ENCODE measurements around the gene TRIP10.
"Not testable (repeated sequence)": the region's sequence is repeated elsewhere in the genome, so short reads cannot be mapped to it uniquely, and the experiment has no call there.

The TRIP10 gene

DNA sequence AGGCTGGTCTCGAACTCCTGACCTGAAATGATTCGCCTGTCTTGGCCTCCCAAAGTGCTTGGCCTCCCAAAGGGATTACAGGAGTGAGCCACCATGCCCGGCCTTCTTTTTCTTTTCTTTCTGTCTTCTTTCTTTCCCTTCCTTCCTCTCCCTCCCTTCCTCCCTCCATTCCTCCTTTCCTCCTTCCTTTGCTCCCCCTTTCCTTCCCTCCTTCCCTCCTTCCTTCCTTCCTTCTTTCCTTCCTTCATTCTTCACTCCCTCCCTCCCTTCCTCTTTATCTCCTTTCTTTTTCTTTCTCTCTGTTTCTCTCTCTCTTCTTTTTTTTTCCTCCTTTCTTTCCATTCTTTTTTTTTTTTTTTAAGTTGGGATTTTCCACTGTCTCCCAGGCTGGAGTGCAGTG is 31.1 kb upstream of the TRIP10 start:
- no peak for DNase-seq
- H3K36me3 ChIP-seq (replicated peaks), result no peaks in the 10 kb centered on the region
- no peak overlapping the region for H3K27ac ChIP-seq
- in situ Hi-C loops (cut with HindIII; ENCODE audit: low pct_ligation_motif_present, low sequenced_read_pairs), result no loop called here
- no peak for TF ChIP-seq CTCF (IDR thresholded peaks at IDR 0.05; ENCODE audit: low read depth, low read length, missing control alignments)
- H3K27me3 ChIP-seq (replicated peaks), result peaks cover 9% of the 10 kb centered on the region
- H3K4me3 ChIP-seq (ENCODE audit: low read depth, low read length), result no peak overlapping the region

DNA sequence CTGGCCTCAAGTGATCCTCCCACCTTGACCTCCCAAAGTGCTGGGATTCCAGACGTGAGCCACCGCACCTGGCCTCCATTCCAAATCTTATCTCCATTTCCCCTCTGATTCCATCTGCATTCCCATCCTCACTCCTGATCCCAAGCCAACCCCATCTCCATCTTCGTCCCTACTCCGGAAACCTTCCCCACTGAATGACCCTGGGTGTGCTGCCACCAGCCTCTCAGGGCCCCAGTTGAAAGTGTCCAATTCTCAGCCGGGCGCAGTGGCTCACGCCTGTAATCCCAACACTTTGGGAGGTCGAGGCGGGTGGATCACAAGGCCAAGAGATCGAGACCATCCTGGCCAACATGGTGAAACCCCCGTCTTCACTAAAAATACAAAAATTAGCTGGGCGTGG is 30.6 kb upstream of the TRIP10 start:
- in situ Hi-C loops (cut with HindIII; ENCODE audit: low pct_ligation_motif_present, low sequenced_read_pairs); H3K36me3 ChIP-seq (replicated peaks); DNase-seq; H3K27ac ChIP-seq; H3K27me3 ChIP-seq (replicated peaks); H3K4me3 ChIP-seq (ENCODE audit: low read depth, low read length): not testable (repeated sequence)

GRCh38 chr19:6709549-6709948 is 29.9 kb upstream of the TRIP10 start:
- no peak overlapping the region for H3K4me3 ChIP-seq (ENCODE audit: low read depth, low read length)
- no peak overlapping the region for H3K27ac ChIP-seq
- H3K36me3 ChIP-seq (replicated peaks), result no peaks in the 10 kb centered on the region
- no peak for TF ChIP-seq CTCF (IDR thresholded peaks at IDR 0.05; ENCODE audit: low read depth, low read length, missing control alignments)
- in situ Hi-C loops (cut with HindIII; ENCODE audit: low pct_ligation_motif_present, low sequenced_read_pairs), result no loop called here
- H3K27me3 ChIP-seq (replicated peaks), result peaks cover 9% of the 10 kb centered on the region
- DNase-seq, result no peak

GRCh38 chr19:6710273-6711077 is 29.0 kb upstream of the TRIP10 start:
- Histone ChIP-seq H3K4me3 (ENCODE audit: low read depth, low read length) (no peak overlapping the region), H3K27me3 (replicated peaks) (peaks cover 9% of the 10 kb centered on the region), H3K36me3 (replicated peaks) (no peaks in the 10 kb centered on the region), H3K27ac (no peak overlapping the region)
- no peak for TF ChIP-seq CTCF (IDR thresholded peaks at IDR 0.05; ENCODE audit: low read depth, low read length, missing control alignments)
- in situ Hi-C loops (cut with HindIII; ENCODE audit: low pct_ligation_motif_present, low sequenced_read_pairs), result no loop called here
- DNase-seq, result no peak

DNA sequence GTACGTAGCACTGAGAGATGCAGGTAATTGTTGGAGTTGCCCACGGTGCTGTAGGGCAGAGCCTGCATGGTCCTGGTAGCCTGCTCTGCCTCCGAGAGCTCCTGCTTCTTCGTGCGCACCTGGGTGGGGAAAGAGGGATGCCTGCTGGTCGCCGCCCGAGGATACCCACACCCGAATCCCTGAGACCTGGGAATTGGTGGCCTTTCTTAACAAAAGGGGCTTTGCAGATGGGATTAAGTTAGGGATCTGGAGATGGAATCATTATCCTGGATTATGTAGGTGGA is 28.5 kb upstream of the TRIP10 start:
- TF ChIP-seq CTCF (IDR thresholded peaks at IDR 0.05; ENCODE audit: low read depth, low read length, missing control alignments), result no peak
- no peak overlapping the region for H3K4me3 ChIP-seq (ENCODE audit: low read depth, low read length)
- no peak for DNase-seq
- peaks cover 9% of the 10 kb centered on the region for H3K27me3 ChIP-seq (replicated peaks)
- H3K36me3 ChIP-seq (replicated peaks), result no peaks in the 10 kb centered on the region
- in situ Hi-C loops (cut with HindIII; ENCODE audit: low pct_ligation_motif_present, low sequenced_read_pairs), result no loop called here
- no peak overlapping the region for H3K27ac ChIP-seq

DNA sequence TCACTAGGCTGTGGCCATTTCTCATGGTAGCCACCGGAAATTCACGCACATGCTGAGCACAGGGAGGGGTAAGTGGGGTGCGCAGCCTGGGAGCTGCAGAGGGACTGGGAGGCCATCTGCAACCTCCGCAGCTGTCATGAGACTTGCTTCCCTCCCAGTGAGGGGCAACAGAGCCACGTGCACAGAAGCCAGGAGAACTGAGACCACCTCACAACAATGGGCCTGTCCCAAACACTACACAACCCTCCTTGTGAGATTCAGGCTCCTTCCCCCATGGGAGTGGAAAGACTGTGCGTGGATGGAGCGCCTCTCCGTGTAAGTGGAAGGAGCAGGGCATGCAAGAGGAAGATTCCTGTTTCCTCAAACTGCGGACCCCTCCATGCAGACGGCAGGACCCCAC is 27.9 kb upstream of the TRIP10 start:
- TF ChIP-seq CTCF (IDR thresholded peaks at IDR 0.05; ENCODE audit: low read depth, low read length, missing control alignments), result no peak
- no peak for DNase-seq
- Histone ChIP-seq H3K27me3 (replicated peaks) (peaks cover 9% of the 10 kb centered on the region), H3K36me3 (replicated peaks) (no peaks in the 10 kb centered on the region), H3K4me3 (ENCODE audit: low read depth, low read length) (no peak overlapping the region), H3K27ac (no peak overlapping the region)
- in situ Hi-C loops (cut with HindIII; ENCODE audit: low pct_ligation_motif_present, low sequenced_read_pairs), result no loop called here

Data from brain microvascular endothelial cell (primary cell).